ENCODE data around the gene TCF19.

Gene TCF19

DNA sequence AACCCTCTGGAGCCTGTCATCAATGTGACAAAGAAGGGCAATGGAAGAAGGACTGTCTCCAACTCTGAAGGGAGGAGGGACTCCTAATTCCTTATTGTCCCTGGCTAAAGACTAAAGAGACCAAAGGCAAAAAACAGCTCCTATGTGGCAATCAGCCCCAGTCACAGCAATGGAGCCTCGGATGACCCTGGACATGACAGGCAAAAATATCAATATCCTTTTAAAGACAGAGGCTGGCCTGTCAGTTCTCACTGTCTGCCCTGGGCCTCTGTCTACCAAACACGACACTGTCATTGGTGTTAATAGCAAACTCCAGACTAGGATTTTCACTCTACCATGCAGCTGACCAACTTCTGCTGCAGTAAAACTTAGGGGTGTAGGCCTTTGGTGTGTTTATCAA, 50.1 kb downstream of the TCF19 start:
- TF ChIP-seq ESRRG (CRISPR knock-in tag; IDR thresholded peaks at IDR 0.05) = no peak
- no peak for TF ChIP-seq ISL1 (CRISPR knock-in tag; IDR thresholded peaks at IDR 0.05)
- TF ChIP-seq ZFP3 (CRISPR knock-in tag; IDR thresholded peaks at IDR 0.05) = no peak
- TF ChIP-seq, protein P1, sequence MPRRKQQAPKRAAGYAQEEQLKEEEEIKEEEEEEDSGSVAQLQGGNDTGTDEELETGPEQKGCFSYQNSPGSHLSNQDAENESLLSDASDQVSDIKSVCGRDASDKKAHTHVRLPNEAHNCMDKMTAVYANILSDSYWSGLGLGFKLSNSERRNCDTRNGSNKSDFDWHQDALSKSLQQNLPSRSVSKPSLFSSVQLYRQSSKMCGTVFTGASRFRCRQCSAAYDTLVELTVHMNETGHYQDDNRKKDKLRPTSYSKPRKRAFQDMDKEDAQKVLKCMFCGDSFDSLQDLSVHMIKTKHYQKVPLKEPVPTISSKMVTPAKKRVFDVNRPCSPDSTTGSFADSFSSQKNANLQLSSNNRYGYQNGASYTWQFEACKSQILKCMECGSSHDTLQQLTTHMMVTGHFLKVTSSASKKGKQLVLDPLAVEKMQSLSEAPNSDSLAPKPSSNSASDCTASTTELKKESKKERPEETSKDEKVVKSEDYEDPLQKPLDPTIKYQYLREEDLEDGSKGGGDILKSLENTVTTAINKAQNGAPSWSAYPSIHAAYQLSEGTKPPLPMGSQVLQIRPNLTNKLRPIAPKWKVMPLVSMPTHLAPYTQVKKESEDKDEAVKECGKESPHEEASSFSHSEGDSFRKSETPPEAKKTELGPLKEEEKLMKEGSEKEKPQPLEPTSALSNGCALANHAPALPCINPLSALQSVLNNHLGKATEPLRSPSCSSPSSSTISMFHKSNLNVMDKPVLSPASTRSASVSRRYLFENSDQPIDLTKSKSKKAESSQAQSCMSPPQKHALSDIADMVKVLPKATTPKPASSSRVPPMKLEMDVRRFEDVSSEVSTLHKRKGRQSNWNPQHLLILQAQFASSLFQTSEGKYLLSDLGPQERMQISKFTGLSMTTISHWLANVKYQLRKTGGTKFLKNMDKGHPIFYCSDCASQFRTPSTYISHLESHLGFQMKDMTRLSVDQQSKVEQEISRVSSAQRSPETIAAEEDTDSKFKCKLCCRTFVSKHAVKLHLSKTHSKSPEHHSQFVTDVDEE (CRISPR knock-in tag; IDR thresholded peaks at IDR 0.05) = no peak
- TF ChIP-seq, protein P2, sequence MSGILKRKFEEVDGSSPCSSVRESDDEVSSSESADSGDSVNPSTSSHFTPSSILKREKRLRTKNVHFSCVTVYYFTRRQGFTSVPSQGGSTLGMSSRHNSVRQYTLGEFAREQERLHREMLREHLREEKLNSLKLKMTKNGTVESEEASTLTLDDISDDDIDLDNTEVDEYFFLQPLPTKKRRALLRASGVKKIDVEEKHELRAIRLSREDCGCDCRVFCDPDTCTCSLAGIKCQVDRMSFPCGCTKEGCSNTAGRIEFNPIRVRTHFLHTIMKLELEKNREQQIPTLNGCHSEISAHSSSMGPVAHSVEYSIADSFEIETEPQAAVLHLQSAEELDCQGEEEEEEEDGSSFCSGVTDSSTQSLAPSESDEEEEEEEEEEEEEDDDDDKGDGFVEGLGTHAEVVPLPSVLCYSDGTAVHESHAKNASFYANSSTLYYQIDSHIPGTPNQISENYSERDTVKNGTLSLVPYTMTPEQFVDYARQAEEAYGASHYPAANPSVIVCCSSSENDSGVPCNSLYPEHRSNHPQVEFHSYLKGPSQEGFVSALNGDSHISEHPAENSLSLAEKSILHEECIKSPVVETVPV (CRISPR knock-in tag; IDR thresholded peaks at IDR 0.05) = no peak
- no peak for TF ChIP-seq TCF4 (CRISPR knock-in tag; IDR thresholded peaks at IDR 0.05; ENCODE audit: borderline replicate concordance)
- TF ChIP-seq, protein P3, sequence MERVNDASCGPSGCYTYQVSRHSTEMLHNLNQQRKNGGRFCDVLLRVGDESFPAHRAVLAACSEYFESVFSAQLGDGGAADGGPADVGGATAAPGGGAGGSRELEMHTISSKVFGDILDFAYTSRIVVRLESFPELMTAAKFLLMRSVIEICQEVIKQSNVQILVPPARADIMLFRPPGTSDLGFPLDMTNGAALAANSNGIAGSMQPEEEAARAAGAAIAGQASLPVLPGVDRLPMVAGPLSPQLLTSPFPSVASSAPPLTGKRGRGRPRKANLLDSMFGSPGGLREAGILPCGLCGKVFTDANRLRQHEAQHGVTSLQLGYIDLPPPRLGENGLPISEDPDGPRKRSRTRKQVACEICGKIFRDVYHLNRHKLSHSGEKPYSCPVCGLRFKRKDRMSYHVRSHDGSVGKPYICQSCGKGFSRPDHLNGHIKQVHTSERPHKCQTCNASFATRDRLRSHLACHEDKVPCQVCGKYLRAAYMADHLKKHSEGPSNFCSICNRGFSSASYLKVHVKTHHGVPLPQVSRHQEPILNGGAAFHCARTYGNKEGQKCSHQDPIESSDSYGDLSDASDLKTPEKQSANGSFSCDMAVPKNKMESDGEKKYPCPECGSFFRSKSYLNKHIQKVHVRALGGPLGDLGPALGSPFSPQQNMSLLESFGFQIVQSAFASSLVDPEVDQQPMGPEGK (CRISPR knock-in tag; IDR thresholded peaks at IDR 0.05; ENCODE audit: borderline replicate concordance) = no peak
- no peak for TF ChIP-seq ZNF565 (CRISPR knock-in tag; conservative IDR thresholded peaks at IDR 0.05; ENCODE audit: low read depth)
- no peak for TF ChIP-seq BACH2 (CRISPR knock-in tag; IDR thresholded peaks at IDR 0.05; ENCODE audit: borderline replicate concordance)
- TF ChIP-seq ZFP30 (CRISPR knock-in tag; IDR thresholded peaks at IDR 0.05) = no peak
- no peak for TF ChIP-seq ZNF70 (CRISPR knock-in tag; IDR thresholded peaks at IDR 0.05)
- TF ChIP-seq RARB (CRISPR knock-in tag; IDR thresholded peaks at IDR 0.05) = no peak
- TF ChIP-seq, protein P4, sequence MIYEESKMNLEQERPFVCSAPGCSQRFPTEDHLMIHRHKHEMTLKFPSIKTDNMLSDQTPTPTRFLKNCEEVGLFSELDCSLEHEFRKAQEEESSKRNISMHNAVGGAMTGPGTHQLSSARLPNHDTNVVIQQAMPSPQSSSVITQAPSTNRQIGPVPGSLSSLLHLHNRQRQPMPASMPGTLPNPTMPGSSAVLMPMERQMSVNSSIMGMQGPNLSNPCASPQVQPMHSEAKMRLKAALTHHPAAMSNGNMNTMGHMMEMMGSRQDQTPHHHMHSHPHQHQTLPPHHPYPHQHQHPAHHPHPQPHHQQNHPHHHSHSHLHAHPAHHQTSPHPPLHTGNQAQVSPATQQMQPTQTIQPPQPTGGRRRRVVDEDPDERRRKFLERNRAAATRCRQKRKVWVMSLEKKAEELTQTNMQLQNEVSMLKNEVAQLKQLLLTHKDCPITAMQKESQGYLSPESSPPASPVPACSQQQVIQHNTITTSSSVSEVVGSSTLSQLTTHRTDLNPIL (CRISPR knock-in tag; IDR thresholded peaks at IDR 0.05; ENCODE audit: low read depth) = no peak
- no peak for TF ChIP-seq ZNF8 (CRISPR knock-in tag; IDR thresholded peaks at IDR 0.05)
- TF ChIP-seq CSDC2 (CRISPR knock-in tag; IDR thresholded peaks at IDR 0.05) = no peak
- TF ChIP-seq ARNTL (CRISPR knock-in tag; IDR thresholded peaks at IDR 0.05; ENCODE audit: borderline replicate concordance, low read depth) = no peak
- TF ChIP-seq, protein P5, sequence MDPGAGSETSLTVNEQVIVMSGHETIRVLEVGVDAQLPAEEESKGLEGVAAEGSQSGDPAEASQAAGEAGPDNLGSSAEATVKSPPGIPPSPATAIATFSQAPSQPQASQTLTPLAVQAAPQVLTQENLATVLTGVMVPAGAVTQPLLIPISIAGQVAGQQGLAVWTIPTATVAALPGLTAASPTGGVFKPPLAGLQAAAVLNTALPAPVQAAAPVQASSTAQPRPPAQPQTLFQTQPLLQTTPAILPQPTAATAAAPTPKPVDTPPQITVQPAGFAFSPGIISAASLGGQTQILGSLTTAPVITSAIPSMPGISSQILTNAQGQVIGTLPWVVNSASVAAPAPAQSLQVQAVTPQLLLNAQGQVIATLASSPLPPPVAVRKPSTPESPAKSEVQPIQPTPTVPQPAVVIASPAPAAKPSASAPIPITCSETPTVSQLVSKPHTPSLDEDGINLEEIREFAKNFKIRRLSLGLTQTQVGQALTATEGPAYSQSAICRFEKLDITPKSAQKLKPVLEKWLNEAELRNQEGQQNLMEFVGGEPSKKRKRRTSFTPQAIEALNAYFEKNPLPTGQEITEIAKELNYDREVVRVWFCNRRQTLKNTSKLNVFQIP (CRISPR knock-in tag; IDR thresholded peaks at IDR 0.05; ENCODE audit: borderline replicate concordance, low read depth) = no peak
- no peak for ATAC-seq

DNA sequence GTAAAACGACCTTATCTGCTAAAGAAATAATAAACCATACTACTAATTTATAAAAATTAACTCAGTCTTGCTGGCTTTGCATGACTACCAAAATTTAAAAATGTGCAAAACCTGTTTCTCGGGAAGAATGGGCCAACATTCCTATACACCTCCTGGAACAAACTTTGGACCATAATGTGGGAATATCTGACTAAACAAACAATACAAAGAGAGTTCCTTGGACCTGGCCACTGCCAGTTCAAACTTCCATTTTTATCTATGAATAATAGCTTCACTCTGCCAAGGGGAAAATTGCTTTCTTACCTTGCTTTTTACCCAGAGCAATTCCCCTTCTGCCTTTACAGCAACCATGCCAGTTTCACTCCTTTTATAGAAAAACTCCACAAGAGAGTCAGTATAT, 50.7 kb downstream of the TCF19 start:
- ATAC-seq = no peak
- TF ChIP-seq BACH2 (CRISPR knock-in tag; IDR thresholded peaks at IDR 0.05; ENCODE audit: borderline replicate concordance) (no peak), TOX (CRISPR knock-in tag; IDR thresholded peaks at IDR 0.05; ENCODE audit: borderline replicate concordance) (no peak), CSDC2 (CRISPR knock-in tag; IDR thresholded peaks at IDR 0.05) (no peak)

DNA sequence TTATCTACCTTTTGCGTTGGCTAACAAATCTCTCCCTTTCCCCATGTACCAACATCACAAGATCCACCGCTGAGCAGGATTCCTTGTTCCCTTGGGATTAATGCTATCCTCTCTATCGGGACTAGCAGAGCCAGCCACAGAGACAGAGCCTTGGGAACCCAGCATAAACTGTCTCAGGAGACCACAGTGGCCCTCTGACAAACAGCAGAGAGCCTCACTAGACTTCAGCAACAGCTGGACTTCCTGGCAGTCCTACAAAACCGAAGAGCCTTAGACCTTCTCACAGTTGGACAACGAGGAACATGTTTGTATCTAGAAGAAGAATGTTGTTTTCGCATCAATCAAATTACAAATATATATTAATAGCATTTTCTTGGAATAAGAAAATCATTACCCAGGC, 51.7 kb downstream of the TCF19 start:
- no peak for TF ChIP-seq CSDC2 (CRISPR knock-in tag; IDR thresholded peaks at IDR 0.05)
- TF ChIP-seq ARNTL (CRISPR knock-in tag; IDR thresholded peaks at IDR 0.05; ENCODE audit: borderline replicate concordance, low read depth) = no peak
- no peak for TF ChIP-seq ESRRG (CRISPR knock-in tag; IDR thresholded peaks at IDR 0.05)
- no peak for TF ChIP-seq OSR1 (CRISPR knock-in tag; IDR thresholded peaks at IDR 0.05)
- ATAC-seq = no peak

All from SK-N-SH treated with all-trans-retinoic acid at 6 μM for 48 hours (cell line).